Ectodermal cell (in vitro differentiated cells): ENCODE data around the gene DUS2. TPM values are rescaled to one million over a fixed set of nuclear protein-coding genes. Genes with fewer than 3 reads are reported as not detected.

ENCODE experiments used
- H3K27ac ChIP-seq: 2 replicates; pipeline ENCODE4 v1.7.0; 2013; ENCODE audit warnings: mild to moderate bottlenecking, low read depth, low read length; ENCODE audit not compliant: insufficient read depth, poor library complexity, severe bottlenecking
- H3K27me3 ChIP-seq: 2 replicates; pipeline ENCODE4 v1.7.0; 2013; ENCODE audit warnings: mild to moderate bottlenecking, low read length; ENCODE audit not compliant: insufficient read depth, control insufficient read depth, poor library complexity, severe bottlenecking
- H3K36me3 ChIP-seq: one replicate; pipeline ENCODE4 v1.7.0; 2013; ENCODE audit warnings: low read length; ENCODE audit not compliant: control insufficient read depth, insufficient read depth
- H3K4me1 ChIP-seq: one replicate; pipeline ENCODE4 v1.7.0; 2013; ENCODE audit warnings: low read length; ENCODE audit not compliant: control insufficient read depth, insufficient read depth
- H3K4me3 ChIP-seq: 2 replicates; pipeline ENCODE4 v1.7.0; 2013; ENCODE audit warnings: low read depth, low read length, control low read depth; ENCODE audit not compliant: insufficient read depth
- H3K9me3 ChIP-seq: 2 replicates; pipeline ENCODE4 v1.7.0; 2013; ENCODE audit warnings: mild to moderate bottlenecking, low read length, moderate library complexity; ENCODE audit not compliant: control insufficient read depth
- whole genome bisulfite sequencing, 2 experiments: methylation state at CpG; one replicate each; pipeline ENCODE4 v1.1.7; 2013; ENCODE audit warnings: missing lambda C conversion rate in 2 of 2; 5-methylcytosine and 5-hydroxymethylcytosine counted together
- polyA plus RNA-seq, 4 experiments: library from polyadenylated mRNA; stranded (reverse); fragments of 50-300 nt; gene quantifications; one replicate each; pipeline ENCODE4 v1.2.3, GENCODE V29; 2013

DUS2 gene
- 16.3 TPM for polyA plus RNA-seq (2013, experiment 1 of 4)
- polyA plus RNA-seq (2013, experiment 2 of 4), result 14.7 TPM
- 17.3 TPM for polyA plus RNA-seq (2013, experiment 3 of 4)
- 16.6 TPM for polyA plus RNA-seq (2013, experiment 4 of 4)

- Histone ChIP-seq H3K36me3 (no peaks in the 10 kb centered on the region), H3K4me1 (peaks cover 15% of the 10 kb centered on the region), H3K27ac (peak within 1 kb of the TSS; percentile 63), H3K27me3 (no peaks in the 10 kb centered on the region), H3K4me3 (peak within 1 kb of the TSS; percentile 100), H3K9me3 (no peaks in the 10 kb centered on the region)
- WGBS, 2 experiments, result 0% methylated on average over 84 of the region's 84 CpGs
Observed at GRCh38 chr16:68022728-68023537, at the start of gene DUS2, which contains the start of gene DDX28. Gene DUS2 (plus strand): TSS chr16:68023284. CDS start chr16:68038024, 14,740 bp downstream. Gene DDX28 (minus strand): TSS chr16:68023232. CDS start chr16:68023202, 30 bp downstream.

DNA sequence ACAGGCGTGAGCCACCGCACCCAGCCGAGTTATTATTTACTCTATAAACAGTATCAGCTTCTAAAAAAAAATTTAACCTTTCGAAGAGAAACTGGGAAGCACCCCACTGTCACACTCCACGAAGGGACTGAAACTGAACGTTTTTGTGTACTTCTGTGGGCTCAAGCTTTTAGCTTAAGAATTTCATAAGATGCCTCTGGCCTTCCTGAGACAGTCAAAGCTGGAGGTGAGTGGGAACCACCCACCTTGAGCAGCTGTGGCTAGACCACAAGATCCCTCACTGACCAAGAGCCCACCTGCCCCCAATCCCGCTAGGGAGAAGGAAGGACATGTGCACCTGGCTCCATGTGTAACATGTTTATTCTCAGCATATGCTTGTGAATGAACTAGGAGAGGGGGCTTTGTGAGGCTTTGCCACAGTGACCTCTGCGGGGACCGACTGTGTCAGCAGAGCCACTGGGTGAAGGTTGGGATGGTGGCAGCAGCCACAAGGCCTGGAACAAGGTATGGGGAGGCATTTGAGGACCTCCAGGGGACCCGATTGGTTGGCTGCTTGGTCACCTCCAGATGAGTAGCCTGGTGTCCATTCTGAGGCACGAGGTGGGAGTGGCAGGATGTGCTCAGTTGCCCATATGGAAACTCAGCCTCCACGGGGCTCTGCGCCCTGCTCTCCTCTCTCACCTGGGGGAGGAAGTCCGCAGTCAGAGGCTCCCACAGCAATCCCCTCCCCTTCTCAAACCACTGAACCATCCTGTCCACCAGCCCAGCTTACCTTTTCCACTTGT, 47.6 kb upstream of the DUS2 start:
- Histone ChIP-seq H3K36me3 (no peaks in the 10 kb centered on the region), H3K27ac (no peak overlapping the region), H3K4me3 (no peak overlapping the region), H3K27me3 (no peaks in the 10 kb centered on the region), H3K9me3 (no peaks in the 10 kb centered on the region), H3K4me1 (no peaks in the 10 kb centered on the region)
- 89 to 91% methylated on average over 14 of the region's 14 CpGs for WGBS, 2 experiments

DNA sequence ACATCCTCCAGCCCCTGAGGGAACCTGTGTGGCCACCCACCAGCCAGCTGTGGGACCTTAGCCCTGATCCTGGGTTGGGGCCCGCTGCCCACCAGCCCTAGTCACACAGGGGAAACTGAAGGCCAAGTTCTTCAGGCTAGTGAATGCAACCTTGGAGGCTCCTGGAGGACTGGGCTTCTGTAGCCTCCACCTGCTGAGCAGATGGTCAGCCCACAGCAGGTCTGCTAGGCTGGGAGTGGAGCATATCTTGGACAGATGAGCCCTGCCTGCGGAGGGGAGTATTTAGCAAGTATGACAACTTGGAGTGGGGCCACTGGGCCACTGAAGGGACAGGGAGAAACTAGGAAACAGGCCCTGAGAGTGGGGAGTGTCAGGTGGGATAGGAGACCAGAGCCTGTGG, 46.9 kb upstream of the DUS2 start:
- no peaks in the 10 kb centered on the region for H3K9me3 ChIP-seq
- no peaks in the 10 kb centered on the region for H3K27me3 ChIP-seq
- no peaks in the 10 kb centered on the region for H3K36me3 ChIP-seq
- H3K27ac ChIP-seq, result no peak overlapping the region
- no peaks in the 10 kb centered on the region for H3K4me1 ChIP-seq
- no peak overlapping the region for H3K4me3 ChIP-seq
- 90 to 92% methylated on average over 2 of the region's 2 CpGs for WGBS, 2 experiments

- Histone ChIP-seq H3K27me3 (no peaks in the 10 kb centered on the region), H3K4me1 (no peaks in the 10 kb centered on the region), H3K36me3 (no peaks in the 10 kb centered on the region), H3K4me3 (no peak overlapping the region), H3K9me3 (no peaks in the 10 kb centered on the region), H3K27ac (no peak overlapping the region)
- 74 to 78% methylated on average over 5 of the region's 5 CpGs for whole genome bisulfite sequencing, 2 experiments
Observed at GRCh38 chr16:67977005-67977404, 46.1 kb upstream of the DUS2 start.

DNA sequence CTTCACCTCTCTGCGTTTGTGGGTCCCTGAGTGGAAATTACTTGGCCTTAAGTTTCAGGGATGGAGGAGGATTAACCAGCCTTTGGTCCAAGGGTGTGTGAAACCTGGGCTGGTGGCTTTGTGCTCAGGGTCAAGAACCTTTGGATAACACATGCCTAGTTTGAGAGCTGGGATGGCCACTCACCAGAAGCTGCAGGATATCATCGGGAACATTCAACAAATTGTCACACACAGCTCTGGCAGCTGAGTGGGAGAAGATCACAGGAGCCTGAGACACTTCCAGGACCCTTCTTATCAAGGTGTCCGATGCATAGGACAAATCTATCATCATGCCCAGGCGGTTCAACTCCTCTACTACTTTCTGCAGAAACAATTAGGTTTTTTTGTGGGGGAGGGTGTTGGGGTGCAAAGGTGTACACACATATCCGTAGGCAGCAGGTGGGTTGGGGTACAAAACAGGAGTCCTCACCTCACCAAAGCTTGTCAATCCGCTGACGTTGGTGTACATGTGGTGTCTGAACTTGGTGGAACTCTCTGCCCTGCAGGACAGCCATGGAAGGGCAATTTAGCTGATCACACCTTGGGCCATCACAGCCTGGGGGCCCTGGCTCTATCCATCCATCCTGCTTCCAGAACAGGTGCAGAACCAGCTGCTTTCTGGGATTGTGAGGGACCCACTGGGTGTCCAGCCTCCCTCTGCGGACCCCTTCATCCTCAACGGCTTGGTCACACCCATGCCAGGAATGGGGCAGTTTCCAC, 45.4 kb upstream of the DUS2 start:
- H3K9me3 ChIP-seq, result no peaks in the 10 kb centered on the region
- H3K4me3 ChIP-seq, result no peak overlapping the region
- no peak overlapping the region for H3K27ac ChIP-seq
- H3K36me3 ChIP-seq, result no peaks in the 10 kb centered on the region
- H3K4me1 ChIP-seq, result no peaks in the 10 kb centered on the region
- no peaks in the 10 kb centered on the region for H3K27me3 ChIP-seq
- 83 to 85% methylated on average over 9 of the region's 9 CpGs for WGBS, 2 experiments

DNA sequence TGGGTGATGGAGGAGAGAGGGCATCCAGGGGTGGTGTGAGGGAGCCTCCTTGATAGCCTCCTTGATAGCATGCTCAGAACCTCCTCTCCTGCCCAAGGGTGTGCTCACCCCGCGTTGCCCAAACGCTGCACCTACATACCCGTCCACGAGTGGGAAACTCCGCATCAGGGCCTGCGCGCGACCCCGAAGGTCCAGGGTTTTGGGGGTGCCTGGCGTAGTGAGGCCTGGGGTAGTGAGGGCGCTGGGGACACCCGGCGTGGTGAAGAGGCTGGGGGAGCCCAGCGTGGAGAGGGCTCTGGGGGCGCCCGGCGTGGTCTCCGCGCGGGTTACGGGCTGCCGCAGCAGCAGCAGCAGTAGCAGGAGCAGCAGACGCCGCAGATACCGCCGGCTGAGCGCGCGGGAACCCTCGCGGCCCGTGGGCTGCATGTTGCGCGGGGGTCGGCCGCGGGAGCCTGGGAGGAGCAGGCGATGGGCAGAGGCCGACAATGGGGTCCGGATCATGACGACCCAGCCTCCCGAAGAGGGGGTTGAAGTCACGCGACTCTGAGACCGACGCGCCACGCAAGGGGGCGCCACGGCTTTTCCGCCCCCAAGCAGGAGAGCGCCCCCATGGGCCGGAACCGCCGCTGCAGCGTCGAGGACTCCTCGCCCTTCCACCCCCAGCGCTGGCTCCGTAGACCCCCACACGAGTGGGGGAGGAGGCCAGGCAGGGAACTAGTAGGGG, 43.0 kb upstream of the DUS2 start, which contains the start of gene DPEP3:
Gene DPEP3 (minus strand): TSS at position 545 of the 724 bp plus-strand sequence. CDS start 119 bp downstream, at position 426.
- H3K36me3 ChIP-seq, result no peaks in the 10 kb centered on the region
- no peaks in the 10 kb centered on the region for H3K9me3 ChIP-seq
- H3K4me1 ChIP-seq, result no peaks in the 10 kb centered on the region
- no peak within 1 kb of the TSS for H3K27ac ChIP-seq
- 93 to 94% methylated on average over 62 of the region's 62 CpGs for WGBS, 2 experiments
- no peak within 1 kb of the TSS for H3K4me3 ChIP-seq
- H3K27me3 ChIP-seq, result no peaks in the 10 kb centered on the region

GRCh38 chr16:67982011-67982696, 40.9 kb upstream of the DUS2 start:
- Histone ChIP-seq H3K4me3 (no peak overlapping the region), H3K9me3 (no peaks in the 10 kb centered on the region), H3K27me3 (no peaks in the 10 kb centered on the region), H3K36me3 (no peaks in the 10 kb centered on the region), H3K4me1 (no peaks in the 10 kb centered on the region), H3K27ac (no peak overlapping the region)
- 95 to 96% methylated on average over 46 to 49 of the region's 49 CpGs for WGBS, 2 experiments

- Histone ChIP-seq H3K27me3 (no peaks in the 10 kb centered on the region), H3K36me3 (no peaks in the 10 kb centered on the region), H3K4me1 (no peaks in the 10 kb centered on the region), H3K9me3 (no peaks in the 10 kb centered on the region), H3K4me3 (no peak overlapping the region), H3K27ac (no peak overlapping the region)
- 90 to 92% methylated on average over 5 of the region's 5 CpGs for WGBS, 2 experiments
Observed at GRCh38 chr16:67986949-67987348, 36.1 kb upstream of the DUS2 start.
